Stimulated activated naive CD8-positive, alpha-beta T cell treated with anti-CD3 and anti-CD28 coated beads, Interleukin-15, Interleukin-2, amounts not matched to agents 100 ng/mL and 50 ng/mL, for 24 hours (primary cell): ENCODE data around the gene ANKIB1.

ENCODE experiments used
- H3K27ac Mint-ChIP-seq: one replicate; pipeline ENCODE4 v1.8.0; 2021; ENCODE audit warnings: mild to moderate bottlenecking, mixed read lengths
- H3K27me3 Mint-ChIP-seq: one replicate; pipeline ENCODE4 v1.8.0; 2021; ENCODE audit warnings: mixed read lengths
- H3K36me3 Mint-ChIP-seq: one replicate; pipeline ENCODE4 v1.8.0; 2021; ENCODE audit warnings: low read depth, mixed read lengths
- H3K4me1 Mint-ChIP-seq: one replicate; pipeline ENCODE4 v1.8.0; 2021; ENCODE audit warnings: low read depth, mixed read lengths
- H3K4me3 Mint-ChIP-seq: one replicate; pipeline ENCODE4 v1.8.0; 2021; ENCODE audit warnings: mild to moderate bottlenecking, mixed read lengths
- H3K9me3 Mint-ChIP-seq: one replicate; pipeline ENCODE4 v1.8.0; 2021; ENCODE audit warnings: mixed read lengths

ANKIB1 gene, protein sequence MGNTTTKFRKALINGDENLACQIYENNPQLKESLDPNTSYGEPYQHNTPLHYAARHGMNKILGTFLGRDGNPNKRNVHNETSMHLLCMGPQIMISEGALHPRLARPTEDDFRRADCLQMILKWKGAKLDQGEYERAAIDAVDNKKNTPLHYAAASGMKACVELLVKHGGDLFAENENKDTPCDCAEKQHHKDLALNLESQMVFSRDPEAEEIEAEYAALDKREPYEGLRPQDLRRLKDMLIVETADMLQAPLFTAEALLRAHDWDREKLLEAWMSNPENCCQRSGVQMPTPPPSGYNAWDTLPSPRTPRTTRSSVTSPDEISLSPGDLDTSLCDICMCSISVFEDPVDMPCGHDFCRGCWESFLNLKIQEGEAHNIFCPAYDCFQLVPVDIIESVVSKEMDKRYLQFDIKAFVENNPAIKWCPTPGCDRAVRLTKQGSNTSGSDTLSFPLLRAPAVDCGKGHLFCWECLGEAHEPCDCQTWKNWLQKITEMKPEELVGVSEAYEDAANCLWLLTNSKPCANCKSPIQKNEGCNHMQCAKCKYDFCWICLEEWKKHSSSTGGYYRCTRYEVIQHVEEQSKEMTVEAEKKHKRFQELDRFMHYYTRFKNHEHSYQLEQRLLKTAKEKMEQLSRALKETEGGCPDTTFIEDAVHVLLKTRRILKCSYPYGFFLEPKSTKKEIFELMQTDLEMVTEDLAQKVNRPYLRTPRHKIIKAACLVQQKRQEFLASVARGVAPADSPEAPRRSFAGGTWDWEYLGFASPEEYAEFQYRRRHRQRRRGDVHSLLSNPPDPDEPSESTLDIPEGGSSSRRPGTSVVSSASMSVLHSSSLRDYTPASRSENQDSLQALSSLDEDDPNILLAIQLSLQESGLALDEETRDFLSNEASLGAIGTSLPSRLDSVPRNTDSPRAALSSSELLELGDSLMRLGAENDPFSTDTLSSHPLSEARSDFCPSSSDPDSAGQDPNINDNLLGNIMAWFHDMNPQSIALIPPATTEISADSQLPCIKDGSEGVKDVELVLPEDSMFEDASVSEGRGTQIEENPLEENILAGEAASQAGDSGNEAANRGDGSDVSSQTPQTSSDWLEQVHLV

DNA sequence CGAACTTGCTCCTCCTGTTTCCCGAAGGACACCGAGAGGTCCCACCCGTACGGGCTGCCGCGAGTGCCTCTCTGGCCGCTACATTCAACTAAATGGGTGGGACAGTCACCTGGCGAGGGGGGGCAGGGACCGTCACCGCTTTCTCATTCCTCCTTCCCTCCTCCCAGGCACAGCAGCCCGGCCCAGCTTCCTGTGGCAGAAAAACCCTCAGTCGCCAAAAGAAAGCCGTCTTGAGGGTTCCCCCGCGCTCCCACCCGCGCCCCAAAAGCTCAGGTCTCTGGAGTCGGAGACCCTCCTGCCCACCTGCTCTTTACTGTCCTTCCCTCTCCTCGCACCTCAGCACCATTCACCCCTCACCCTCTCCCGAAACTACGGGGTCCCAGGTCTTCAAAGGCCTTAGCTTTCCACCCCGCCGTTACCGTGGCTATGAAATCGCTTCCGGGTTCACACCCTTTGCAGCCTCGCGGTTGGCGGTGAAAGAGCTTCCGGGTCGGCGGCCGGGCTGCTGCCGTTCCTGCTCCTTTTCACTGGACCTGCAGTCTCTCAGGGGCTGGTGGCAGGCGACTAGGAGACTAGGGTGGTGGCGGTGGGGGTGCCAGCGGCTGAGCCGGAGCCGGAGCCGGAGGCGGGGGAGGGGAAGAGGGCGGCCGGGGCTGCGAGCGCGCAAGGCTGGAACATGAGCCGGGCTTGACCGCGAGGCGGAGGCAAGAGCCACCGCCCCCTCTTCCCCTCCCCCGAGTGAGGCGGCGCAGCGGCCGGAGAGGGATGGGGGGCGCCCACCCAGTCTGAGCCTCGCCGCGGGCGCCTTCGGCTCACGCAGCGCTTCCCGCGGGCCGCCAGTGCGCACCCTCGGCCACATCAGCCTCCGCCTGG is at the start of gene ANKIB1, which contains the start of gene KRIT1:
ANKIB1 (plus strand) TSS at position 488 of the 873 bp plus-strand sequence. CDS start 49,005 bp downstream, outside the sequence.
KRIT1 (minus strand) TSS at position 428 of the 873 bp plus-strand sequence. CDS start 3,779 bp downstream, outside the sequence.
- peak within 1 kb of the TSS; percentile 99 for H3K27ac Mint-ChIP-seq
- H3K4me1 Mint-ChIP-seq = peaks cover 42% of the 10 kb centered on the region
- no peaks in the 10 kb centered on the region for H3K9me3 Mint-ChIP-seq
- peak within 1 kb of the TSS; percentile 99 for H3K4me3 Mint-ChIP-seq
- H3K27me3 Mint-ChIP-seq = no peaks in the 10 kb centered on the region
- H3K36me3 Mint-ChIP-seq = peaks cover 5% of the 10 kb centered on the region

DNA sequence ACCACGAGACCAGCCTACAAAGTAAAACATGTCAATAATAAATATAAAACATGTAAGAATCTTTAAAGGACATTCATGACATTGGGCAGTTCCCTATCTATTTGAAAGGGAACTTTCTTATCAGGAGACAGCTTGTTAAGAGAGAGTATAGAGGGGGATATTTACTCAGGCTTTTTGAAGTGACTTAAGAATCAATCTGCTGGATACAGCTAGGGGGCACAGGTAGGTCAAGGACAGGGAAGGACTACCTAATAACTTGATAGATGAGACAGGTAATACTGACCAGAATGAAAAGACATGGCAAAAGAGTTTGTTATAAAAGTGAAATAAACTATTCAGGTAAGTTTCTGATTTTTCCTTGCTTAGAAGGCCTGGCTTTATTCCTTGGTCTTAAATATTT is 45.0 kb upstream of the ANKIB1 start:
- Mint-ChIP-seq H3K9me3 (no peaks in the 10 kb centered on the region), H3K4me1 (no peaks in the 10 kb centered on the region), H3K36me3 (peaks cover 65% of the 10 kb centered on the region), H3K4me3 (no peak overlapping the region), H3K27me3 (no peaks in the 10 kb centered on the region), H3K27ac (no peak overlapping the region)

DNA sequence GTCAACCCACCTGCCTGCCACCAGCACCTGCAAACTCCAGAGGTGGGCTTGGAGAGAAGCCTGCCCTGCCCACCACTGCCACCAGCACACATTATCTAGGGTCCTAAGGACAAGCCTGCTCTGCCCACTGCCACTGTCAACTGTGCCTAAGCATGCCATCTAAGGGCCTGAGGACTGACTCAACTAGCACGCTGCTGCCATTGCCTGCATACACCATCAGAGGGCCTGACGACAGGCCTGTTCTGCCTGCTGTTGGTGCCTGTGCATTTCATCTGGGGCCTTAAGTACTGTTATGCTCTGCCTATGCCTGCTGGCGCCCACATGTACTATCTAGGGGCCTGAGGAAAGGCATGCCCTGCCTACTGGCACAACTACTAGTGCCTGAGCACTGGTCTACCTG is 39.8 kb upstream of the ANKIB1 start:
- H3K4me1 Mint-ChIP-seq = peaks cover 16% of the 10 kb centered on the region
- H3K36me3 Mint-ChIP-seq = peaks cover 81% of the 10 kb centered on the region
- H3K27ac Mint-ChIP-seq = no peak overlapping the region
- no peaks in the 10 kb centered on the region for H3K27me3 Mint-ChIP-seq
- H3K9me3 Mint-ChIP-seq = peaks cover 14% of the 10 kb centered on the region
- H3K4me3 Mint-ChIP-seq = no peak overlapping the region

DNA sequence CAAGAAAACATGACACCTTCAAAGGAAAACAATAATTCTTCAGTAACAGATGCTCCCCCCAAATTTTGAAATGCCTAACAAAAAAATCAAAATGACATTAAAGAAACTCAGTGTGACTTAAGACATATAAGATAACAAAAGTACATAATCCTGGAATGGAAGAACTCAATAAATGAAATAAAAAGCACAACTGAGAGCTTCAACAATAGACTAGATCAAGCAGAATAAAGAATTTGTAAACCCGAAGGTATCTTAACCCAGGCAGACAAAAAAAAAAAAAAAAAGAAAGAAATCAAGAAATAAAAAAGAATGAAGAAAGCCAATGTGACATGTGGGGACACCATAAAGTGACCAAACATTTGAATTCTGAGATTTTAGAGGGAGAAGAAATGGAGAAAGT is 39.1 kb upstream of the ANKIB1 start:
- H3K27ac Mint-ChIP-seq = no peak overlapping the region
- peaks cover 84% of the 10 kb centered on the region for H3K36me3 Mint-ChIP-seq

DNA sequence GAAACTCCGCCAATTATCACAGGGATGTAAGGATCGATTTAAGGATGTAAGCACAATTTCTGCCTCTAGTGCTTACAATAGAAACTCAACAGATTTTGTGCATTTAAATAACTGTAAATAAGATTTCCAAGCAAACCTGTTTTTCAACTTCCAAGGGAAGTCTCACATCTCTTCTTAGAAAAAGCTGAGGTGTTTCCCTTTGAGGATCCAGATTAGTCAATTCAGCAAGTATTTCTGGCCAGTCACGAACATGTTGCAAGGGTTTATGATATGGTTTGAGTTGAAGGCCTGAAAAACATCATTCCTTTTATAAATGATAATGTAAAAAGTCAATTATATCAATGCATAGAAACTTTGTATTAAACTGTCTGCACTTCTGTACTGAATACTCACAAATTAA is 24.0 kb upstream of the ANKIB1 start:
- no peaks in the 10 kb centered on the region for H3K4me1 Mint-ChIP-seq
- H3K27me3 Mint-ChIP-seq = no peaks in the 10 kb centered on the region
- H3K36me3 Mint-ChIP-seq = peaks cover 63% of the 10 kb centered on the region
- H3K4me3 Mint-ChIP-seq = no peak overlapping the region
- H3K9me3 Mint-ChIP-seq = no peaks in the 10 kb centered on the region
- no peak overlapping the region for H3K27ac Mint-ChIP-seq

More for the DNA sequence above, 39.1 kb upstream of the ANKIB1 start:
- Mint-ChIP-seq H3K4me1 (peaks cover 16% of the 10 kb centered on the region), H3K27me3 (no peaks in the 10 kb centered on the region), H3K9me3 (peaks cover 14% of the 10 kb centered on the region), H3K4me3 (no peak overlapping the region)

DNA sequence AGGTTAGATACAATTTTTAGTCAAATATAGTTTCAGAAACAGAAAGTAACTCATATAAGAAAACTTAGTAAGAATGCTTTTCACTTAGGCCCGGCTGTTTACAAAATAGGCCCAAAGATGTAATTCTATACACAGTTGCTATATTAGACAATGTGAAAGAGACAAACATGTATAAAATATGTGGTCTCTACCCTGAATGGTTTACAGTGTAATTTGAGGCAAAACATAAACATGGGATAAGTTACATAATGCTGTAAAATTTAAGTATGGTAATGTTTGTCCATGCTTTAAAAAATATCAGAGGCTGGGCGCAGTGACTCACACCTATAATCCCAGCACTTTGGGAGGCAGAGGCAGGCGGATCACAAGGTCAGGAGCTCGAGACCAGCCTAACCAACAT is 18.8 kb upstream of the ANKIB1 start:
- H3K27me3 Mint-ChIP-seq = no peaks in the 10 kb centered on the region
- H3K27ac Mint-ChIP-seq = no peak overlapping the region
- peaks cover 14% of the 10 kb centered on the region for H3K4me1 Mint-ChIP-seq
- H3K4me3 Mint-ChIP-seq = no peak overlapping the region
- peaks cover 59% of the 10 kb centered on the region for H3K36me3 Mint-ChIP-seq
- H3K9me3 Mint-ChIP-seq = peaks cover 12% of the 10 kb centered on the region

DNA sequence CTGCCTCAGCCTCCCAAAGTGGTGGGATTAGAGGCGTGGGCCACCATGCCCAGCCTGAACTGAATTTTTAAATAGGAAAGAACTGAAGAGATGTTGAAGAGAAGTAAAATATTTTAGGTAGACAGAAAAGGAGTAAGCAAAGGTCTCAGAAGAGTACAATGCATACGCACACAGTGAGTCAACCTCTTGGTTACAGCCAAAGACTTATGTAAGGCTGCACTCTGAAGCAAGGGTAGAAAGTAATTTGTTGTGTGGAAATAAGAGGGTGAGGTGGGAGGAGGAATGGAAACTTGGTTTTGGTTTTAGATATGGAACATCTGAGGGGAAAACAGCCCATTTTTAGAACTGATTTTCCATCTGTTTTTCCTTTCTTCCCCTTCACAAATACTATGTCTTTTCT is 17.7 kb upstream of the ANKIB1 start:
- Mint-ChIP-seq H3K4me3 (peak overlapping the region; percentile 45), H3K27ac (peak overlapping the region; percentile 82), H3K4me1 (peaks cover 14% of the 10 kb centered on the region), H3K36me3 (peaks cover 63% of the 10 kb centered on the region), H3K27me3 (no peaks in the 10 kb centered on the region), H3K9me3 (peaks cover 12% of the 10 kb centered on the region)

DNA sequence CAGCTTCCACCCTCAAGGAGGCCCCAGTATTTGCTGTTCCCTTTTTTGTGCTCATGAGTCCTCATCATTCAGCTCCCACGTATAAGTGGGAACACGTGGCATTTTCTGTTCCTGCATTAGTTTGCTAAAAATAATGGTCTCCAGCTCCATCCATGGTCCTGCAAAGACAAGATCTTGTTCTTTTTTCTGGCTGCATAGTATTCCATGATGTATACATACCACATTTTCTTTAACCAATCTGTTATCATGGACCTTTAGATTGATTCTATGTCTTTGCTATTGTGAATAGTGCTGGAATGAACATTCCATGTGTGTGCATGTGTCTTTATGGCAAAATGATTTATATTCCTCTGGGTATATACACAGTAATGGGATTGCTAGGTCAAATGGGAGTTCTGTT is 17.0 kb upstream of the ANKIB1 start:
- H3K4me3 Mint-ChIP-seq = no peak overlapping the region
- H3K27me3 Mint-ChIP-seq = no peaks in the 10 kb centered on the region
- peaks cover 12% of the 10 kb centered on the region for H3K9me3 Mint-ChIP-seq
- H3K27ac Mint-ChIP-seq = peak overlapping the region; percentile 82
- H3K4me1 Mint-ChIP-seq = peaks cover 14% of the 10 kb centered on the region
- peaks cover 64% of the 10 kb centered on the region for H3K36me3 Mint-ChIP-seq

DNA sequence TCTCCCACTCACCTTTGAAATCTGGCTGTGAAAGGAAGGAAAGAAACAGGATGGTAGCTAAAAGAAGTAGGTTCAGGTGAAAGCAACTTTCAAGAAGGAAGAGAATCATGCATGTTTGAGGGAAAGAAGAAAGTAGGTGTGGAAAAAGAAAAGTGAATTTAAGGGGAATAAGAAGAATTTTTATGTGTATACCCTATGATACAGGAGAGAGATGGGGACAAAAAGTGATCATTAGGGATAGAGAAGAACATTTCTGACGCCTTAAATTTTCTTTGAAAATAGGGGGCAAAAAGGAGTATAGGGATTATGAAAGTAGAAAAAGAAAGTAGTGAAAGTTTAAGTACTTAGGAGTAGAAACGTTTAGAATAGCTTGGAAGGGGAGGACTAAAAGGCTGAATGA is 15.2 kb upstream of the ANKIB1 start:
- no peak overlapping the region for H3K27ac Mint-ChIP-seq

DNA sequence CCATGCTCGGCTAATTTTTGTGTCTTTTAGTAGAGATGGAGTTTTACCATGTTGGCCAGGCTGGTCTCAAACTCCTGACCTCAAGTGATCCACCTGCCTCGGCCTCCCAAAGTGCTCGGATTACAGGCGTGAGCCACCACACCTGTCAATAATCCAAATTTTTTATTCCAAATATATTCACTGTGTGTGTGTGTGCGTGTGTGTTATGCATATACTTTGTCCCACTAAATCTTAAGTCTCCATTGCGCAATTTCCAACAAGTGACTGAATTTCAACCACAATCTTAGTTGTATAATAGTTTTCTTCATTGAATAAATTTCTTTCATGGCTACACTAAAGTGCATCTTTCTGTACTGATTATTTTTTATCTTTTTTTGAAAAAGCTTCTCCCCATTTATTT is 2.8 kb upstream of the ANKIB1 start:
- Mint-ChIP-seq H3K4me1 (peaks cover 32% of the 10 kb centered on the region), H3K36me3 (peaks cover 22% of the 10 kb centered on the region), H3K9me3 (no peaks in the 10 kb centered on the region), H3K27me3 (no peaks in the 10 kb centered on the region), H3K4me3 (no peak overlapping the region), H3K27ac (no peak overlapping the region)

More for the DNA sequence above, 15.2 kb upstream of the ANKIB1 start:
- no peaks in the 10 kb centered on the region for H3K27me3 Mint-ChIP-seq
- H3K9me3 Mint-ChIP-seq = peaks cover 12% of the 10 kb centered on the region
- H3K4me1 Mint-ChIP-seq = peaks cover 14% of the 10 kb centered on the region
- peaks cover 70% of the 10 kb centered on the region for H3K36me3 Mint-ChIP-seq
- H3K4me3 Mint-ChIP-seq = no peak overlapping the region

DNA sequence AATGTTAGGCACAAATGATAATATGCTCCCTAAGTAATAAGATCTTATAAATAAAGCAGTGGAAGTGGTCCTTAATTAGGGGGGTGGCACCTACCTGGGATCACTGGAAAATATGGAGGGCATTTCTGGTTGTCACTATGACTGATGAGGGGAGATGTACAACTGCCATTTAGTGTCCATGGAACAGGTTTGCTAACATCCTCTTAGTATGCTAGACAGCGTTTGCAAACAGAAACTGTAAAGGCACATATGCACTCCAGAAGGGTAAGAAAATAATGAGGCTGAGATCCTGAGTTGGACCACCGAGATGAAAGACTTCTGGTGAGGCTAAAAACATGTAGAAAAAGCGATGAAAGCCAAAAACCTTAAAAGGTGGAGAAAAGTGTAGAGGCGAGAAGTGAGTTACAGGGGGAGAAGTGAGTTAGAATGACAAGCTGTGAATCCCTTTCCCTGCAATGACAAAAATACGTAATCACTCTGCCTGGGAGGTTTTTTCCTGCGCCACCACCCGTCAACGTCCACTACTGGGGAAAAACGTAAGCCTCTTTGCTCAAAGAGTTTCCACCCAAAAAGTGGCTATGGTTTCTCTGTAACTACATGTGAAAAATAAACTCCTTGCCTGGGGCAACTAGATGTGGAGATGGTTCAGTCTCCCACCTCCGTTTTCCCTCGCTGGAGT is 827 bp upstream of the ANKIB1 start:
- Mint-ChIP-seq H3K9me3 (no peaks in the 10 kb centered on the region), H3K36me3 (peaks cover 11% of the 10 kb centered on the region), H3K27ac (peak overlapping the region; percentile 99), H3K27me3 (no peaks in the 10 kb centered on the region), H3K4me1 (peaks cover 42% of the 10 kb centered on the region), H3K4me3 (peak overlapping the region; percentile 99)

DNA sequence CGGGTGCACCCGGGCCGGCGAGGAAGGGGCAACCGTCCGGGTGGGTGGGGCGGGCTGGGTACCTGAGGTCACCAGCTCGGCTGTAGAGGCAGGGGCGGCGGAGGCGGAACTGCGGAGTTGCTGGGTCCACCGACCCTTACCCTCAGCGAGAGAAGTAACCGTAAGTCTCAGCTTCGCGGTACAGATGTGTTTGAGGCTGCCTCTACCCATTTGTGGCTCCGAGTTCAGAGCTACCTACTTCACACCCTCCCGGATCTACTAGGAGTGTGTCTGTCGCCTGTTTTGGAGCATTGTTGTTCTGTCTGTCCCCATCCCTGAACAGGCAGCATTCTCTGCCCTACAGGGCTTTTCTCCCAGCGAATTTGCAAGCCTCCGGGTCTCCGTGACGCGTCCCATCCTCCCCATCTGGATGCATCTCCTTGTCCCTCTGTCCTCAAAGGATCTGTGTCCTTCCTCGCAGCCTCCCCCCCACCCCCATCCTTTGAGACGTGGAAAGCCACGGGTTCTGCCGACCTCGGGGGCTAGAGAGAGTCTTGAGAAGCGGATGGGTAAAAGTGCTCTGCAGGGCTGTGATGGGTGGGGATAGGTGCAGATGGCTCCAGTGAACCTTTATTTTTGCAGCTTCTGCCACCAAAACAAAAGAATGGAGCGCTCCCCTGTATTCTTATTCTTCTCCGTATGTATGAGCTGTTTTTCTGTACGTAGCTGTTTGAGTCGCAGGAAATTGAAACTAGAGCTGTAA is 757 bp downstream of the ANKIB1 start:
- Mint-ChIP-seq H3K27ac (peak overlapping the region; percentile 82), H3K4me1 (peaks cover 50% of the 10 kb centered on the region), H3K36me3 (peaks cover 8% of the 10 kb centered on the region), H3K27me3 (no peaks in the 10 kb centered on the region), H3K4me3 (peak overlapping the region; percentile 99), H3K9me3 (no peaks in the 10 kb centered on the region)

DNA sequence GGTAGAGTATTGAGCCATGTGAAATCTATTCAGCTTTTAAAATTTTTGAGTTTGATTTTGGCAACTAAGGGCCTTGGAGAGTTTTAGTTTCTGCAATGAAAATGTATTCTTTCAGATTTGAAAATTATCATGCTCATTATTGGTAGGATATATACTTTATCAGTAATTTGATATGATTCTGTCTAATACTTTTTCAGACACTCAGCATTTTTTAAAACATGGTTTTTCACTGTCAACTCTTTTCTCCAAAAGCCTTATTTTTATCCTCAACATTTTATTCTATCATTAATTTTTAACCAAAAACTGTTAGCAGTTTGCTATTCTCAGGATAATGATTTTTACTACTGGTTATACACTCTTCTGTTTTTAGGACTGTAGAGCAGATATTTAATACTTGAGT is 4.8 kb downstream of the ANKIB1 start:
- no peak overlapping the region for H3K27ac Mint-ChIP-seq
- no peak overlapping the region for H3K4me3 Mint-ChIP-seq
- peaks cover 23% of the 10 kb centered on the region for H3K36me3 Mint-ChIP-seq
- no peaks in the 10 kb centered on the region for H3K27me3 Mint-ChIP-seq
- H3K9me3 Mint-ChIP-seq = peaks cover 9% of the 10 kb centered on the region
- peaks cover 48% of the 10 kb centered on the region for H3K4me1 Mint-ChIP-seq
